H9 (cell line): ENCODE results near the gene RAB24. TPM values are rescaled to one million over a fixed set of nuclear protein-coding genes. Genes with fewer than 3 reads are reported as not detected.

Experiments used
- DNase-seq: peaks from one replicate; pipeline ENCODE4 v3.0.0-alpha.2; 2017
- H2AFZ ChIP-seq: one replicate; pipeline ENCODE4 v1.6.1; 2013; ENCODE audit warnings: mild to moderate bottlenecking, low read length, control low read depth, moderate library complexity
- H2AK5ac ChIP-seq: 2 replicates; pipeline ENCODE4 v1.6.1; 2013; ENCODE audit warnings: low read length, control low read depth, mixed read lengths; ENCODE audit not compliant: insufficient read length
- H2BK120ac ChIP-seq: one replicate; pipeline ENCODE4 v1.6.1; 2013; ENCODE audit warnings: low read depth, mild to moderate bottlenecking, low read length, control low read depth, inconsistent platforms; ENCODE audit not compliant: poor library complexity, severe bottlenecking
- H2BK12ac ChIP-seq: 2 replicates; pipeline ENCODE4 v1.6.1; 2013; ENCODE audit warnings: low read length, control low read depth, mixed read lengths, low read depth; ENCODE audit not compliant: insufficient read length
- H2BK15ac ChIP-seq: 2 replicates; pipeline ENCODE4 v1.6.1; 2013; ENCODE audit warnings: low read depth, low read length, control low read depth
- H2BK20ac ChIP-seq: one replicate; pipeline ENCODE4 v1.6.1; 2013; ENCODE audit warnings: low read depth, mild to moderate bottlenecking, low read length, control low read depth, inconsistent platforms; ENCODE audit not compliant: poor library complexity, severe bottlenecking
- H2BK5ac ChIP-seq: 2 replicates; pipeline ENCODE4 v1.6.1; 2013; ENCODE audit warnings: low read length, control low read depth, mixed read lengths; ENCODE audit not compliant: insufficient read length
- H3K14ac ChIP-seq: 2 replicates; pipeline ENCODE4 v1.6.1; 2013; ENCODE audit warnings: low read length, control low read depth; ENCODE audit not compliant: insufficient read depth
- H3K18ac ChIP-seq: 2 replicates; pipeline ENCODE4 v1.6.1; 2013; ENCODE audit warnings: low read depth, mild to moderate bottlenecking, mixed read lengths, low read length, control low read depth; ENCODE audit not compliant: insufficient read length
- H3K23ac ChIP-seq: 2 replicates; pipeline ENCODE4 v1.6.1; 2013; ENCODE audit warnings: low read length, control low read depth, mixed read lengths, low read depth; ENCODE audit not compliant: insufficient read length
- H3K23me2 ChIP-seq: 2 replicates; pipeline ENCODE4 v1.6.1; 2013; ENCODE audit warnings: low read depth, mild to moderate bottlenecking, mixed read lengths, low read length, control low read depth; ENCODE audit not compliant: insufficient read length, poor library complexity, severe bottlenecking
- H3K27ac ChIP-seq: 2 replicates; pipeline ENCODE4 v1.5.1; 2013; ENCODE audit warnings: low read length, control low read depth, mixed read lengths, low read depth; ENCODE audit not compliant: insufficient read length
- H3K27me3 ChIP-seq: 2 replicates; pipeline ENCODE4 v1.6.1; 2013; ENCODE audit warnings: low read length, control low read depth, inconsistent platforms; ENCODE audit not compliant: insufficient read depth
- H3K4ac ChIP-seq: 2 replicates; pipeline ENCODE4 v1.6.1; 2013; ENCODE audit warnings: low read depth, mild to moderate bottlenecking, control low read depth, inconsistent platforms, low read length, moderate library complexity
- H3K4me1 ChIP-seq: 2 replicates; pipeline ENCODE4 v1.6.1; 2013; ENCODE audit warnings: low read length, control low read depth, inconsistent platforms; ENCODE audit not compliant: insufficient read depth
- H3K4me2 ChIP-seq: 2 replicates; pipeline ENCODE4 v1.6.1; 2013; ENCODE audit warnings: low read length, control low read depth, mixed read lengths; ENCODE audit not compliant: insufficient read length, insufficient read depth
- H3K56ac ChIP-seq: 2 replicates; pipeline ENCODE4 v1.6.1; 2013; ENCODE audit warnings: low read depth, mild to moderate bottlenecking, mixed read lengths, low read length, control low read depth; ENCODE audit not compliant: insufficient read length
- H3K79me1 ChIP-seq: 2 replicates; pipeline ENCODE4 v1.6.1; 2013; ENCODE audit warnings: low read depth, mild to moderate bottlenecking, moderate library complexity, low read length, control low read depth, inconsistent platforms; ENCODE audit not compliant: insufficient read depth, poor library complexity, severe bottlenecking
- H3K79me2 ChIP-seq: 2 replicates; pipeline ENCODE4 v1.6.1; 2013; ENCODE audit warnings: low read length, control low read depth, inconsistent platforms; ENCODE audit not compliant: insufficient read depth
- H3K9ac ChIP-seq: 2 replicates; pipeline ENCODE4 v1.6.1; 2013; ENCODE audit warnings: low read length, control low read depth, mixed read lengths; ENCODE audit not compliant: insufficient read length; ENCODE audit errors: extremely low read depth
- H3K9me3 ChIP-seq: one replicate; pipeline ENCODE4 v1.6.1; 2013; ENCODE audit warnings: low read depth, low read length, inconsistent platforms; ENCODE audit not compliant: control insufficient read depth
- H3T11ph ChIP-seq: one replicate; pipeline ENCODE4 v1.6.1; 2013; ENCODE audit warnings: mild to moderate bottlenecking, low read length, control low read depth, inconsistent platforms
- H4K20me1 ChIP-seq: one replicate; pipeline ENCODE4 v1.6.1; 2013; ENCODE audit not compliant: control insufficient read depth, insufficient read length, insufficient read depth
- H4K5ac ChIP-seq: 2 replicates; pipeline ENCODE4 v1.6.1; 2013; ENCODE audit warnings: low read depth, mild to moderate bottlenecking, mixed read lengths, low read length, control low read depth; ENCODE audit not compliant: insufficient read length
- H4K8ac ChIP-seq: replicated peaks from 2 replicates; pipeline ENCODE4 v1.6.1; 2013; ENCODE audit warnings: low read length, control low read depth, mixed read lengths, low read depth; ENCODE audit not compliant: insufficient read length
- H4K91ac ChIP-seq: 2 replicates; pipeline ENCODE4 v1.6.1; 2013; ENCODE audit warnings: low read depth, mild to moderate bottlenecking, moderate library complexity, mixed read lengths, low read length, control low read depth; ENCODE audit not compliant: insufficient read length
- H3K27ac Mint-ChIP-seq, 3 experiments: 2 replicates in 2 of 3; 3 replicates in 1 of 3; pipeline ENCODE4 v1.8.0; 2020 to 2021; ENCODE audit warnings: mixed read lengths in 3 of 3, mild to moderate bottlenecking in 1 of 3, moderate library complexity in 1 of 3
- H3K27me3 Mint-ChIP-seq: 2 replicates; pipeline ENCODE4 v1.8.0; 2021; ENCODE audit warnings: low read depth, mild to moderate bottlenecking, moderate library complexity, mixed read lengths
- H3K36me3 Mint-ChIP-seq, 3 experiments: 2 replicates in 2 of 3; 3 replicates in 1 of 3; pipeline ENCODE4 v1.8.0; 2020 to 2021; ENCODE audit warnings: low read depth in 3 of 3, mixed read lengths in 3 of 3; ENCODE audit not compliant: insufficient read depth in 1 of 3
- H3K4me1 Mint-ChIP-seq, 2 experiments: 2 replicates each; pipeline ENCODE4 v1.8.0; 2020; ENCODE audit warnings: mixed read lengths in 2 of 2
- H3K4me3 Mint-ChIP-seq, 2 experiments: 2 replicates in 1 of 2; 3 replicates in 1 of 2; pipeline ENCODE4 v1.8.0; 2020 to 2021; ENCODE audit warnings: mild to moderate bottlenecking in 2 of 2, mixed read lengths in 2 of 2, moderate library complexity in 1 of 2
- H3K9me3 Mint-ChIP-seq, 2 experiments: 2 replicates in 1 of 2; 3 replicates in 1 of 2; pipeline ENCODE4 v1.8.0; 2020; ENCODE audit warnings: mild to moderate bottlenecking in 2 of 2, mixed read lengths in 2 of 2, moderate library complexity in 1 of 2
- WGBS: extraction: QIAGEN DNeasy Blood & Tissue Kit; methylation state at CpG from one replicate; pipeline ENCODE4 v1.1.7; 2013; ENCODE audit warnings: missing lambda C conversion rate, low lambda C conversion rate, mixed read lengths; ENCODE audit not compliant: insufficient read length; ENCODE audit errors: extremely low coverage; 5-methylcytosine and 5-hydroxymethylcytosine counted together
- total RNA-seq: library from RNA; stranded (reverse); gene quantifications from 2 replicates; pipeline ENCODE4 v1.2.1, GENCODE V29; 2021
- TF ChIP-seq, protein P1 (sequence below): fragments of 200-600 bp; sonication (generic); conservative IDR thresholded peaks from 3 replicates; pipeline ENCODE4 v1.8.0; 2021; ENCODE audit warnings: antibody characterized with exemption, mild to moderate bottlenecking

Gene RAB24
- total RNA-seq, 1 experiment from 2014 or later = 17.6 TPM

DNA sequence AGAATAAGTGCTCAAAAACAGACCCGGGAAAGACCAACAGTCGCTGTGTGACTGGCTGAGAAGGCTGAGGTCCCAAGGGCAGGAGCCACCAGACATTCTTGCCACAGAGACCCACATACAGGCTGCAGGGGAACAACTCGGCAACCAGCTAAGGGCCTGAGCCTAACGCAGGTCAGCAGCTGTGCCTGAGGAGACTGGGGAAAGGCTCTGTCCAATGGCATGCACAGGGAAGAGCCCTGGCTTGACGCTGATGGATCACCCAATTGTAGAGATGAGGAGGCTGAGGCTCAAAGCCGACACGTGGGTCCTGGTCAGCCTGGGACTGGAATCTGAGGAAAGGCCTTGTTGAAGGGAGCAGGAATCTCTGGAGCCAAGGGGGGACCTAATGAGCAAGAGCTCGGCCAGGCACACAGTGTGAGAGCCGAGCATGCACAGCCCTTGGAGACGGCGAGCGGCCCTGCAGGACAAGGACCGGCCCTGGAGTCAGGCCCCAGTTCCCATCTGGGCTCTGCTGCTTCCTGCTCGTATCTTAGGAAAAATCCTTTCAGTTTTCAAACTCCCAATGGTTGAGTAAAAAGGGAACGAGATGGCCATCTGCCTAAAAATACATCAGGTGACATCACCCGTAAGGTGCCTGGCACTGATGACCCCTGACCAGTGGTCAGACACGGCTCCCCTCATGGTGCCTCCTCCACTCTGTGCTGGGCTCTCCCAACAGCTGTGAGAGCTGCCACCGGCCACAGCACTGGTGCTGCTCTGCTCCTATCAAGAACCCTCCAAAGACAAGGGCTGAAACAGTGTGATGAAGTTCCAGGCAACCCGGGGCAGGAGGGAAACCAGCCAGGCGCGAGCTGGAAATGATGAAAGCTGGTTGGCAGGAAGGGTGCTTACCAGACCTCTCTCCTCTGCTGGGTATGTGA lies 31.5 kb upstream of the RAB24 start:
- no peaks in the 10 kb centered on the region for H3K23me2 ChIP-seq
- WGBS = no CpG with 5 or more reads among the region's 21 CpGs
- no peak overlapping the region for H2BK20ac ChIP-seq
- peaks cover 20 to 76% (median 68%) of the 10 kb centered on the region in 3 experiments; a peak in 6 of 7 replicates for H3K36me3 Mint-ChIP-seq
- no peak overlapping the region for H4K5ac ChIP-seq
- DNase-seq = no peak
- no peak overlapping the region for H2AK5ac ChIP-seq
- no peaks in the 10 kb centered on the region for H3K79me1 ChIP-seq
- no peak overlapping the region for H3K56ac ChIP-seq
- H2BK15ac ChIP-seq = no peak overlapping the region
- H3K4me1 Mint-ChIP-seq = peaks cover 9 to 23% of the 10 kb centered on the region in 2 experiments
- H3K4me3 Mint-ChIP-seq = no peak overlapping the region
- no peak overlapping the region for H4K91ac ChIP-seq
- H4K20me1 ChIP-seq = no peaks in the 10 kb centered on the region
- no peak overlapping the region for H2BK120ac ChIP-seq
- no peak overlapping the region for H3K9ac ChIP-seq
- H2BK5ac ChIP-seq = no peak overlapping the region
- H3K9me3 ChIP-seq = no peaks in the 10 kb centered on the region
- no peak overlapping the region for H3K4ac ChIP-seq
- H3K4me1 ChIP-seq = peaks cover 6% of the 10 kb centered on the region; the same call in 1 of the 2 replicates
- H3K27ac Mint-ChIP-seq = no peak overlapping the region; a peak in 1 of 7 replicates
- no peak overlapping the region for H3K4me2 ChIP-seq
- no peak overlapping the region for H3K23ac ChIP-seq
- no peak overlapping the region for H2BK12ac ChIP-seq
- no peak overlapping the region for H3K14ac ChIP-seq
- TF ChIP-seq, protein P1, sequence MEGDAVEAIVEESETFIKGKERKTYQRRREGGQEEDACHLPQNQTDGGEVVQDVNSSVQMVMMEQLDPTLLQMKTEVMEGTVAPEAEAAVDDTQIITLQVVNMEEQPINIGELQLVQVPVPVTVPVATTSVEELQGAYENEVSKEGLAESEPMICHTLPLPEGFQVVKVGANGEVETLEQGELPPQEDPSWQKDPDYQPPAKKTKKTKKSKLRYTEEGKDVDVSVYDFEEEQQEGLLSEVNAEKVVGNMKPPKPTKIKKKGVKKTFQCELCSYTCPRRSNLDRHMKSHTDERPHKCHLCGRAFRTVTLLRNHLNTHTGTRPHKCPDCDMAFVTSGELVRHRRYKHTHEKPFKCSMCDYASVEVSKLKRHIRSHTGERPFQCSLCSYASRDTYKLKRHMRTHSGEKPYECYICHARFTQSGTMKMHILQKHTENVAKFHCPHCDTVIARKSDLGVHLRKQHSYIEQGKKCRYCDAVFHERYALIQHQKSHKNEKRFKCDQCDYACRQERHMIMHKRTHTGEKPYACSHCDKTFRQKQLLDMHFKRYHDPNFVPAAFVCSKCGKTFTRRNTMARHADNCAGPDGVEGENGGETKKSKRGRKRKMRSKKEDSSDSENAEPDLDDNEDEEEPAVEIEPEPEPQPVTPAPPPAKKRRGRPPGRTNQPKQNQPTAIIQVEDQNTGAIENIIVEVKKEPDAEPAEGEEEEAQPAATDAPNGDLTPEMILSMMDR = no peak
- no peaks in the 10 kb centered on the region; the same call in 1 of the 2 replicates for H3K79me2 ChIP-seq
- no peaks in the 10 kb centered on the region for H3K9me3 Mint-ChIP-seq
- H2AFZ ChIP-seq = no peak overlapping the region
- H3K27me3 ChIP-seq = no peaks in the 10 kb centered on the region
- H3K27me3 Mint-ChIP-seq = no peaks in the 10 kb centered on the region; the same call in 1 of the 2 replicates
- H3K27ac ChIP-seq = no peak overlapping the region
- H3K18ac ChIP-seq = no peak overlapping the region
- H3T11ph ChIP-seq = no peak overlapping the region
- H4K8ac ChIP-seq = no peak overlapping the region
